Testis (tissue), 3 donors: ENCODE results near the gene CDX2. TPM values are rescaled to one million over a fixed set of nuclear protein-coding genes. Genes with fewer than 3 reads are reported as not detected.

Source experiments
- DNase-seq: peaks from one replicate; pipeline ENCODE4 v3.0.0-alpha.2; 2019
- H3K27ac ChIP-seq, 2 donors: fragments of 200-600 bp; sonication (generic); one replicate each; pipeline ENCODE4 v1.5.1; 2019
- H3K27me3 ChIP-seq: fragments of 200-600 bp; sonication (generic); one replicate; pipeline ENCODE4 v1.5.1; 2019
- H3K36me3 ChIP-seq: fragments of 200-600 bp; sonication (generic); one replicate; pipeline ENCODE4 v1.5.1; 2017; ENCODE audit warnings: low read depth; ENCODE audit errors: missing control alignments
- H3K4me1 ChIP-seq: fragments of 200-600 bp; sonication (generic); one replicate; pipeline ENCODE4 v1.5.1; 2019
- H3K4me3 ChIP-seq, 2 donors: fragments of 200-600 bp; sonication (generic); one replicate each; pipeline ENCODE4 v1.5.1; 2017 to 2019
- H3K9me3 ChIP-seq: fragments of 200-600 bp; sonication (generic); one replicate; pipeline ENCODE4 v1.5.1; 2017
- POLR2A ChIP-seq: fragments of 450-650 bp; IDR thresholded peaks from one replicate; pipeline ENCODE4 v1.6.1; 2017; ENCODE audit warnings: antibody characterized with exemption, mild to moderate bottlenecking, moderate library complexity
- WGBS, 2 donors: methylation state at CpG; one replicate each; pipeline ENCODE4 v1.1.5; 2018; 5-methylcytosine and 5-hydroxymethylcytosine counted together
- intact Hi-C: fragments of 100-400 bp; cut with DNase I; formaldehyde crosslinking; loops from one replicate; pipeline ENCODE4 v1.15.1; 2023; ENCODE audit warnings: low total_unique reads
- polyA plus RNA-seq: library from polyadenylated mRNA; stranded (reverse); fragments of 350-450 nt; fragmentation: Illumina TruSeq; extraction: RNeasy Lipid Tissue Mini Kit (QIAGEN cat#74804); gene quantifications from one replicate; pipeline ENCODE4 v1.2.3, GENCODE V29; 2014; ENCODE audit warnings: low read depth, low replicate concordance; ENCODE audit not compliant: insufficient read depth
- total RNA-seq, 2 donors: library from RNA; depleted of rRNA; stranded (reverse); fragments of >200 nt; gene quantifications; one replicate each; pipeline ENCODE4 v1.2.3, GENCODE V29; 2016
- TF ChIP-seq, protein P1 (sequence below), 3 experiments: fragments of 450-650 bp in 2 of 3; fragments of 200-600 bp in 1 of 3; sonication (generic) in 1 of 3; IDR thresholded peaks; one replicate each; pipeline ENCODE4 v1.5.1; 2016 to 2019; ENCODE audit warnings: antibody characterized with exemption in 3 of 3, mild to moderate bottlenecking in 2 of 3, moderate library complexity in 1 of 3

Gene CDX2
- total and polyA plus RNA-seq, 3 donors from 2014 or later = 0.06 to 0.08 TPM; not detected in 1

DNA sequence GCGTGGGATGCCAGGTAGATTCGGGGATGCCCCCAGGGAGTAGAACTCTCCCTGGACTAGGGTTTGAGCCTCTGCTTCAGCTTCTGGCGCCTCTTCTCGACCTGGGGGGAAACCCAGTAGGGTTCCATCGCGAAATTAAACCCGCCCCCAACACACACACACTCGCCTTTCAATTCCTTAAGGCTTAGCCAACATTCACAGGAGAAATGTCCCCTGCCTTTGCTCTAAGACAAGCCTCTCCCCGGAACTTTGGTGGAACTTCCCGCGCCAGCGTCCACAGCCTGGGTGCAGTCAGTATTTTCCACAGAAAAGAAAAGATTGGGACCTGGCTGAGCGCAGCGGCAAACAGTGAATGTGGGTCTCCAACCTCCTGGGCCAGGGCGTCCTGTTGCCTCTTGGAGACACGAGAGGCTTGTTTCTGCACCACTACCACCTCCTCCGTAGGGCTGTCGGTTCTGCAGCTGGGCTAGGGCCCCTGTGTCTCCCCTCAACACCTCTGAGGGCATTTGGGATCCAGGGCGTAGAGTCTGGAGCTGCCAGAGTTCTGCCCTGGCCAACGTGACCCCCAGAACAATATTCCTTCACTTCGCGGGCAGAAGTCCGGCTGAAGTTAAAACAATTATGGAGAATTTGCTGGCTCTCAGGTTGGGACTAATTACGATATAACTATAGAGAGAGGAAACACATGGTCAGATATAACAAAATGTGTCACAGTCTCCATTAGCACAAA, 46.1 kb downstream of the CDX2 start:
- Histone ChIP-seq H3K4me1 (peaks cover 18% of the 10 kb centered on the region), H3K27ac (no peak overlapping the region), H3K27me3 (no peaks in the 10 kb centered on the region), H3K9me3 (no peaks in the 10 kb centered on the region), H3K36me3 (no peaks in the 10 kb centered on the region), H3K4me3 (no peak overlapping the region)
- no peak for TF ChIP-seq POLR2A
- TF ChIP-seq, protein P1, sequence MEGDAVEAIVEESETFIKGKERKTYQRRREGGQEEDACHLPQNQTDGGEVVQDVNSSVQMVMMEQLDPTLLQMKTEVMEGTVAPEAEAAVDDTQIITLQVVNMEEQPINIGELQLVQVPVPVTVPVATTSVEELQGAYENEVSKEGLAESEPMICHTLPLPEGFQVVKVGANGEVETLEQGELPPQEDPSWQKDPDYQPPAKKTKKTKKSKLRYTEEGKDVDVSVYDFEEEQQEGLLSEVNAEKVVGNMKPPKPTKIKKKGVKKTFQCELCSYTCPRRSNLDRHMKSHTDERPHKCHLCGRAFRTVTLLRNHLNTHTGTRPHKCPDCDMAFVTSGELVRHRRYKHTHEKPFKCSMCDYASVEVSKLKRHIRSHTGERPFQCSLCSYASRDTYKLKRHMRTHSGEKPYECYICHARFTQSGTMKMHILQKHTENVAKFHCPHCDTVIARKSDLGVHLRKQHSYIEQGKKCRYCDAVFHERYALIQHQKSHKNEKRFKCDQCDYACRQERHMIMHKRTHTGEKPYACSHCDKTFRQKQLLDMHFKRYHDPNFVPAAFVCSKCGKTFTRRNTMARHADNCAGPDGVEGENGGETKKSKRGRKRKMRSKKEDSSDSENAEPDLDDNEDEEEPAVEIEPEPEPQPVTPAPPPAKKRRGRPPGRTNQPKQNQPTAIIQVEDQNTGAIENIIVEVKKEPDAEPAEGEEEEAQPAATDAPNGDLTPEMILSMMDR (IDR thresholded peaks at IDR 0.05) = no peak
- no peak for DNase-seq
- 4 to 6% methylated on average over 22 to 24 of the region's 24 CpGs for WGBS, 2 donors
- intact Hi-C loops = no loop called here

DNA sequence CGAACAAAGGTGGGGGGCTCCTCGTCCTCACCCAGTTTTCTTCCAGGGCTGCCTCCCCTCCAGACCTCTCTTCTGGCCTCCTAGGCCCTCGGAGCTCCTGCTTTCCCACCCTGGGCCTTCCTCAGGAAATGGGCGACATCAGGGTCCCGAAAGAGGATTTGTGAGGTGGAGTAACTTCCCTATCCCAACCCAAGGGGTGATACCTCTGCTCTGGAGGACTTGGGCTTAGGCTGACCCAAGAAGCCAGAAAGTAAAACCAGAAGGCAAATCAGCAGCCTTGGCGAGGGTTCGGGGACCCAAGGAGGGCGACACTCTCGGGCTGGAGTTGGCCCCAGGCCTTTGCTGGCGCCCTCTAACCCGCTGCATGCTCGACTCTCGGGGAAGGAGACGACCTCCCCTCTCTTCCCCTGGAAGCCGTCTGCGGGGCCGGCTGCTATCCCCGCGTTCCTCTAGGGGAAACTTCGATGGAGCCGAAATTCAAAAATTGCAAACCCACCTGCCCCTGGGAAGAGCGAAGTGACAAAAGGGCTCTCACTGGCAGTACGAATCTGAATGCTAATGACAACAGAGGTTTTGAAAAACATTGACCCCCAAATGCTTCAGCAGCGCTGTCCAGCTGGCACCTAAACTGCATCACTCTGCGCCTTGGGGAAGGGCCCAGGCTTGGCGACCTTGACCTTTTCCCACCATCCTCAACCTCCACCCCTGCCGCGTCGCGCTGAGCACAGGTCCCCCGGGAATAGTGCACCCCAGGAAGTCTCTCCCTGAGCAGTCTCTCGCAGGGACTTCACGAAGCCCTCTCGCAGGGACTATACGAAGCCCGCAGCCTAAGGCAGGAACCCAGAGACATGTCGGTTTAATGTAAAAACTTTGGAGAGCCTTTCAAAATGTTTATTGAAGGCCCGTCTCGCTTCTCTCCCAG, 46.9 kb downstream of the CDX2 start:
- Histone ChIP-seq H3K36me3 (no peaks in the 10 kb centered on the region), H3K27ac (no peak overlapping the region), H3K4me1 (peaks cover 24% of the 10 kb centered on the region), H3K9me3 (no peaks in the 10 kb centered on the region), H3K4me3 (no peak overlapping the region), H3K27me3 (no peaks in the 10 kb centered on the region)
- intact Hi-C loops = no loop called here
- no peak for TF ChIP-seq POLR2A
- TF ChIP-seq, protein P1 (IDR thresholded peaks at IDR 0.05) = no peak
- 4 to 6% methylated on average over 18 to 39 of the region's 39 CpGs for WGBS, 2 donors
- DNase-seq = no peak

DNA sequence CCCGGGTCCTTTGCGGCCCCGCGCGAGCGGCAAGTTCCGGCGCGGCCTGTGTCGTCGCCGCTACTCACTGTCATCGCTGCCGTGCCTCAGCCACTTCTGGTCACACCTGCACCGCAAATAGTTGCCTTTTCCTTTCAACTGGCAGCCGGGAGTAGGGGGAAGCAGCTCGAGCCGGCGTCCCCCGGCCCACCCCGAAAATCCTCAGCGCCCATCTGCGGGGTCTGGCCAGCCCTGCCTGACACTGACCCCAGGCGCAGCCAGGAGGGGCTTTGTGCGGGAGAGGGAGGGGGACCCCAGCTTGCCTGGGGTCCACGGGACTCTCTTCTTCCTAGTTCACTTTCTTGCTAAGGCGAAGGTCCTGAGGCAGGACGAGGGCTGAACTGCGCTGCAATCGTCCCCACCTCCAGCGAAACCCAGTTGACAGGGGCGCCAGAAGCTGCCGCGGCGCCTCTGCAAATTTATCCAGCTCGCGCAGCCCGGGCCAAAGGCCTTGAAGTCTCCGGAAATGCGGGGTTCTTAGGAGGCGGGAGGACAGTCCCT, 47.6 kb downstream of the CDX2 start:
- H3K9me3 ChIP-seq = no peaks in the 10 kb centered on the region
- peaks cover 21% of the 10 kb centered on the region for H3K4me1 ChIP-seq
- H3K4me3 ChIP-seq = peak overlapping the region in 1 of 2 donors; percentile 49
- H3K27ac ChIP-seq = no peak overlapping the region
- H3K27me3 ChIP-seq = no peaks in the 10 kb centered on the region
- TF ChIP-seq POLR2A = no peak
- TF ChIP-seq, protein P1 (IDR thresholded peaks at IDR 0.05) = no peak
- no peaks in the 10 kb centered on the region for H3K36me3 ChIP-seq
- no peak for DNase-seq
- intact Hi-C loops = no loop called here
- 2 to 4% methylated on average over 5 to 41 of the region's 41 CpGs for WGBS, 2 donors

DNA sequence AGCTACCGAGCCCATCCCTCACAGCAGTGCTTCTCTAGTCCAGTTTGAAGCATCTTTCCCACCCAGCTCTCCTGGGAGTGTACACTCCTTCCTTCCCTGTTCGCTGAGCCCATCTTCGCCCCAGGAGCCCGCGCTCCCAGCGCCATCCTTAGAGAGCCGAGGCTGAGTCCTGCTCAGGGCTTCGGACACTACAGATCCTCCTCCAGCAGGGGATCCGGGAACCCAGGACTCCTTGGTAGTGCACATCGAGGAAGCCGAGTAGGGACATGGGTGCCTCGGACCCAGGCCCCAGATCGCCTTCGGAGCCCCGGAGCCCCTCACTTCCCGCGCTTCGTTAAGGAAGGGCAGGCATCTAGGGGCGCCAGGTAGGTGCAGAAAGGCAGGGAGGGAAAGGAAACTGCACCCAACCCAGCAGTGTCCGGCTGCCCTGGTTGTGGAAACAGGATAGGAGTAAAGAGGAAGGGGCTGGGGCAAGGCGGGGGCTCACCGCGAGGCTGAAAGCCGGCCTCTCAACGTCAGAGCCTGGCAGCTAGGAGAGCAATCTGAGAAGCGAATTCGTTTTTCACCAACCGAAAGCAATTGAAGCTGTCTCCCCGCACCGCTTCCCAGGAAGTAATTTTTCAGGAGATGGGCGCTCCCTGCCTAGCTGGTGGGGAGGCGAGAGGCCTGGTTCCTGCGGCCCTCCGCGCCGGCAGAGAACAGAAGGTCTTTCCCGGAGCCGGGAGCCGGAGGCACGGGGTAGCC, 48.3 kb downstream of the CDX2 start:
- intact Hi-C loops = no loop called here
- no peaks in the 10 kb centered on the region for H3K27me3 ChIP-seq
- H3K27ac ChIP-seq = no peak overlapping the region
- peak overlapping the region in 1 of 2 donors; percentile 49 for H3K4me3 ChIP-seq
- WGBS, 2 donors = 1 to 2% methylated on average over 28 to 35 of the region's 40 CpGs
- no peak for TF ChIP-seq POLR2A
- TF ChIP-seq, protein P1 (IDR thresholded peaks at IDR 0.05) = no peak
- H3K36me3 ChIP-seq = no peaks in the 10 kb centered on the region
- H3K4me1 ChIP-seq = peaks cover 21% of the 10 kb centered on the region
- DNase-seq = peak; percentile 18
- H3K9me3 ChIP-seq = no peaks in the 10 kb centered on the region
